Mesenchymal stem cell (in vitro differentiated cells and primary cell): Measurements from ENCODE around the gene MSL3.

Source experiments
- DNase-seq: peaks from one replicate; pipeline ENCODE4 v3.0.0-alpha.2; 2013
- H2AFZ ChIP-seq: one replicate; pipeline ENCODE4 v1.6.1; 2013; ENCODE audit warnings: low read depth, mild to moderate bottlenecking, control low read depth, inconsistent platforms, low read length, moderate library complexity
- H2AK5ac ChIP-seq: 2 replicates; pipeline ENCODE4 v1.6.1; 2013; ENCODE audit warnings: low read length, moderate library complexity, mild to moderate bottlenecking, inconsistent platforms; ENCODE audit not compliant: severe bottlenecking
- H2BK120ac ChIP-seq: one replicate; pipeline ENCODE4 v1.6.1; 2013; ENCODE audit warnings: low read depth, mild to moderate bottlenecking, inconsistent platforms, low read length, moderate library complexity
- H2BK12ac ChIP-seq, 2 experiments: one replicate each; pipeline ENCODE4 v1.6.1; 2013; ENCODE audit warnings: inconsistent platforms in 2 of 2, low read length in 2 of 2, mild to moderate bottlenecking in 2 of 2, moderate library complexity in 2 of 2, control low read depth in 1 of 2
- H2BK15ac ChIP-seq: one replicate; pipeline ENCODE4 v1.6.1; 2013; ENCODE audit warnings: mild to moderate bottlenecking, low read depth, inconsistent platforms; ENCODE audit not compliant: poor library complexity, severe bottlenecking
- H2BK5ac ChIP-seq: 2 replicates; pipeline ENCODE4 v1.6.1; 2013; ENCODE audit warnings: low read depth, mild to moderate bottlenecking, low read length, control low read depth, inconsistent platforms; ENCODE audit not compliant: poor library complexity, severe bottlenecking
- H3K14ac ChIP-seq, 2 experiments: one replicate each; pipeline ENCODE4 v1.6.1; 2013; ENCODE audit warnings: inconsistent platforms in 2 of 2, low read length in 2 of 2, control low read depth in 1 of 2, mild to moderate bottlenecking in 1 of 2, moderate library complexity in 1 of 2
- H3K18ac ChIP-seq, 2 experiments: one replicate each; pipeline ENCODE4 v1.6.1; 2013; ENCODE audit warnings: inconsistent platforms in 2 of 2, low read length in 2 of 2, control low read depth in 1 of 2, low read depth in 1 of 2, mild to moderate bottlenecking in 1 of 2
- H3K23ac ChIP-seq, 2 experiments: one replicate each; pipeline ENCODE4 v1.6.1; 2013; ENCODE audit warnings: inconsistent platforms in 2 of 2, low read length in 2 of 2, mild to moderate bottlenecking in 2 of 2, moderate library complexity in 2 of 2, control low read depth in 1 of 2
- H3K27ac ChIP-seq: 2 replicates; pipeline ENCODE4 v1.5.1; 2013; ENCODE audit warnings: mild to moderate bottlenecking, moderate library complexity, low read length, control low read depth, inconsistent platforms; ENCODE audit not compliant: poor library complexity, severe bottlenecking
- H3K27me3 ChIP-seq, 2 experiments: 2 replicates each; pipeline versions ENCODE4 v1.6.1 to v1.7.0; 2013; ENCODE audit warnings: low read length in 2 of 2, mild to moderate bottlenecking in 2 of 2, moderate library complexity in 2 of 2, control low read depth in 1 of 2, inconsistent platforms in 1 of 2; ENCODE audit not compliant: control insufficient read depth in 1 of 2, insufficient read depth in 1 of 2
- H3K36me3 ChIP-seq, 2 experiments: 2 replicates each; pipeline versions ENCODE4 v1.6.1 to v1.7.0; 2013; ENCODE audit warnings: low read length in 2 of 2, control low read depth in 1 of 2, inconsistent platforms in 1 of 2, low read depth in 1 of 2, mild to moderate bottlenecking in 1 of 2; ENCODE audit not compliant: insufficient read depth in 2 of 2, control insufficient read depth in 1 of 2
- H3K4ac ChIP-seq, 2 experiments: one replicate each; pipeline ENCODE4 v1.6.1; 2013; ENCODE audit warnings: inconsistent platforms in 2 of 2, low read length in 2 of 2, mild to moderate bottlenecking in 2 of 2, moderate library complexity in 2 of 2, control low read depth in 1 of 2, low read depth in 1 of 2
- H3K4me1 ChIP-seq: 2 replicates; pipeline ENCODE4 v1.6.1; 2013; ENCODE audit warnings: low read depth, low read length, control low read depth; ENCODE audit not compliant: control insufficient read depth, insufficient read depth
- H3K4me2 ChIP-seq: 2 replicates; pipeline ENCODE4 v1.6.1; 2013; ENCODE audit warnings: low read length, mild to moderate bottlenecking, inconsistent platforms; ENCODE audit not compliant: poor library complexity, severe bottlenecking
- H3K4me3 ChIP-seq, 2 experiments: 2 replicates each; pipeline versions ENCODE4 v1.5.1 to v1.7.0; 2013; ENCODE audit warnings: low read length in 2 of 2, mild to moderate bottlenecking in 2 of 2, control low read depth in 1 of 2, low read depth in 1 of 2; ENCODE audit not compliant: insufficient read depth in 1 of 2
- H3K79me1 ChIP-seq: replicated peaks from 2 replicates; pipeline ENCODE4 v1.6.1; 2013; ENCODE audit warnings: mild to moderate bottlenecking, control low read depth, low read length, inconsistent platforms; ENCODE audit not compliant: poor library complexity, severe bottlenecking
- H3K9ac ChIP-seq: 2 replicates; pipeline ENCODE4 v1.7.0; 2013; ENCODE audit warnings: mild to moderate bottlenecking, low read length, moderate library complexity
- H3K9me3 ChIP-seq: 2 replicates; pipeline ENCODE4 v1.7.0; 2013; ENCODE audit warnings: mild to moderate bottlenecking, low read length; ENCODE audit not compliant: control insufficient read depth
- H4K8ac ChIP-seq: one replicate; pipeline ENCODE4 v1.6.1; 2013; ENCODE audit warnings: inconsistent platforms, mild to moderate bottlenecking, low read length, moderate library complexity
- H4K91ac ChIP-seq: one replicate; pipeline ENCODE4 v1.6.1; 2013; ENCODE audit warnings: mild to moderate bottlenecking, low read length, inconsistent platforms
- WGBS: methylation state at CpG from one replicate; pipeline ENCODE4 v1.1.7; 2013; ENCODE audit warnings: mixed read lengths; 5-methylcytosine and 5-hydroxymethylcytosine counted together

Gene MSL3

DNA sequence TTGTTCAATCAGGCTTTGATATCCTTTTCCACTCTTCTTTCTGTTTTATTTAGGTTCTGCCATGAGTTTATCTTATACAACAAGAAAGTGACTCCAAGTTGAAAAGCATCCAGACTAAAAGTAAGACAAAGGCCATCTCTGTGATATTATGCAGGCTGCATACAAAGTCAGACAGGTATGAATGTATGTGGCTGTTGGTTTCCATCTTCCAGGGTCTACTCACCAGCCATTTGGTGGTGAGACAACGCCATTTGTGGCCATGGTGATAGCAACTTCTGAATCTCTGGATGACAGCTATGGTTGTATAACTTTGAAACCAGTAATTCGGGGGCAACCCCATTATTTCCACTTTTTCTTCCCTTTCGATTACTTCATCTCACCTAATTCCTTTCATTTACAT lies 17.2 kb upstream of the MSL3 start:
- no CpG with 5 or more reads among the region's 3 CpGs for WGBS

DNA sequence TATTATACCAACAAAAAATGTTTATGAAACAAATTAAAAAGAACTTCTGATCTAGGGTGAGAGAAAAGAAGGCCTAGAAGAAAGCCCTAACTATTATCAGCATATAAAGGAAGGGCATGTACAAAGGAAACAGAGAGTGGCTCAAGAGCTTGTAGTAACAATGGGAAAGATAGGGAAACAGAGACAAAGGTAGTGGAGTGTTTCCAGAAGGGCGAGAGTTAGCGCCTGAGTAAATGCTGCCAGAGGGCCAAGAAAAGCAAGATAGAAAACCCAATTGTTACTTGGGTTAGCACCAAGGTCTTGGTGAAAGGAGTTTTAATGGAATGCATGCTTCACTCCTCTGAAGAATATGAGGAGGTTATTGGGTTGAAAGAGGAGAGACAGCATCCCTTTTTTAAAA lies 16.5 kb upstream of the MSL3 start:
- Histone ChIP-seq H4K8ac (no peak overlapping the region), H3K23ac (no peak overlapping the region), H2BK120ac (no peak overlapping the region), H3K14ac (no peak overlapping the region), H2BK5ac (no peak overlapping the region), H3K4me3 (no peak overlapping the region), H3K36me3 (no peaks in the 10 kb centered on the region), H2AFZ (no peak overlapping the region), H3K4ac (no peak overlapping the region), H3K9ac (no peak overlapping the region), H3K4me2 (no peak overlapping the region), H3K4me1 (no peaks in the 10 kb centered on the region), H2BK12ac (no peak overlapping the region), H3K27me3 (peaks cover 0 to 3% of the 10 kb centered on the region in 2 experiments), H3K27ac (no peak overlapping the region), H3K18ac (no peak overlapping the region), H4K91ac (no peak overlapping the region), H2AK5ac (no peak overlapping the region), H3K79me1 (no peaks in the 10 kb centered on the region), H2BK15ac (no peak overlapping the region), H3K9me3 (no peaks in the 10 kb centered on the region)
- 95% methylated on average over 2 of the region's 2 CpGs for WGBS
- no peak for DNase-seq

More for the DNA sequence above, 17.2 kb upstream of the MSL3 start:
- no peak for DNase-seq
- Histone ChIP-seq H3K27me3 (peaks cover 0 to 8% of the 10 kb centered on the region in 2 experiments), H3K4me3 (no peak overlapping the region), H3K9me3 (no peaks in the 10 kb centered on the region), H3K9ac (no peak overlapping the region), H3K4ac (no peak overlapping the region), H4K91ac (no peak overlapping the region), H2AK5ac (no peak overlapping the region), H3K79me1 (no peaks in the 10 kb centered on the region), H3K4me2 (no peak overlapping the region), H2BK15ac (no peak overlapping the region), H3K23ac (no peak overlapping the region), H4K8ac (no peak overlapping the region), H3K4me1 (no peaks in the 10 kb centered on the region), H2BK120ac (no peak overlapping the region), H3K18ac (no peak overlapping the region), H3K36me3 (no peaks in the 10 kb centered on the region), H2BK5ac (no peak overlapping the region), H3K27ac (no peak overlapping the region), H3K14ac (no peak overlapping the region), H2AFZ (no peak overlapping the region), H2BK12ac (no peak overlapping the region)

DNA sequence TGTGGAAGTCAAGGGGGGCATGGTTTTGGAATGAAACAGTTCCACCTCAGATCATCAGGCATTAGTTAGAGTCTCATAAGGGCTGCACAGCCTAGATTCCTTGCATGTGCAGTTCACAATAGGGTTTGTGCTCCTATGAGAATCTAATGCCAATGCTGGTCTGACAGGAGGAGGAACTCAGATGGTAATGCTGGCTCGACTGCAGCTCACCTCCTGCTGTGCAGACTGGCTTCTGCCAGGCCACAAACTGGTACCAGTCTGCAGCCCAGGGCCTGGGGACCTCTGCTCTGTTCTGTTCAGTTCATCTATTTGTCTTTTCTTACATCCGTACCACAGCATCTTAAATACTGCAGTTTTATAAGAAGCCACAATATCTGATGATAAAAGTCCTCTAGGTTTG lies 12.2 kb upstream of the MSL3 start:
- no peak overlapping the region for H2BK5ac ChIP-seq
- no peak overlapping the region for H3K4ac ChIP-seq
- 0% methylated on average over 1 of the region's 2 CpGs for WGBS
- H3K9me3 ChIP-seq, result no peaks in the 10 kb centered on the region
- H4K8ac ChIP-seq, result no peak overlapping the region
- H2AK5ac ChIP-seq, result no peak overlapping the region
- no peak overlapping the region for H3K9ac ChIP-seq
- H3K14ac ChIP-seq, result no peak overlapping the region
- no peaks in the 10 kb centered on the region for H3K79me1 ChIP-seq
- H2BK120ac ChIP-seq, result no peak overlapping the region
- H3K36me3 ChIP-seq, result no peaks in the 10 kb centered on the region
- H2BK15ac ChIP-seq, result no peak overlapping the region
- no peak overlapping the region for H2AFZ ChIP-seq
- no peak overlapping the region for H4K91ac ChIP-seq
- no peaks in the 10 kb centered on the region for H3K4me1 ChIP-seq
- H3K4me2 ChIP-seq, result no peak overlapping the region
- no peak overlapping the region for H3K23ac ChIP-seq
- H2BK12ac ChIP-seq, result no peak overlapping the region
- H3K18ac ChIP-seq, result no peak overlapping the region
- H3K4me3 ChIP-seq, result no peak overlapping the region
- H3K27ac ChIP-seq, result no peak overlapping the region
- no peaks in the 10 kb centered on the region for H3K27me3 ChIP-seq
- no peak for DNase-seq

DNA sequence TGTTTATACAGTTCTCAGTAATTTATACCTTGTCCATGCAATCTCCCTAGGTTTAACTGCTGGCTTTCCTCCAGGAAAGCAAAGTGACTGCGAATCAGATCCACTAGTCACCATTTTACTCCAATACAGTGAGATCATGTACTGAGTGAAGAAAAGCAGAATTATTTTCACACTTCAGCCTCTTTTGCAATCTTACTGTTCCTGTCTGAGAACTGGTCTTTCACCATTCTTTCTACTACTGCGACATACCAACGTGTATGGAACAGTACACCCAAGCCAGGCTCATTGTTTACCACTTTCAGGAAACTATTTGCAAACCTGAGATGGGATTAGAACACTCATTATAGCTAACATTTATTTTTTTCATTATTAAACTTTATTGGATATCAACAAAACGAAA lies 8.0 kb upstream of the MSL3 start:
- no peak overlapping the region for H2AFZ ChIP-seq
- WGBS, result 96% methylated on average over 2 of the region's 4 CpGs
- H2BK5ac ChIP-seq, result no peak overlapping the region
- H3K79me1 ChIP-seq, result no peaks in the 10 kb centered on the region
- H3K36me3 ChIP-seq, result no peaks in the 10 kb centered on the region
- no peaks in the 10 kb centered on the region for H3K4me1 ChIP-seq
- no peak overlapping the region for H2BK15ac ChIP-seq
- no peak overlapping the region for H3K18ac ChIP-seq
- H3K27me3 ChIP-seq, result peaks cover 0 to 5% of the 10 kb centered on the region in 2 experiments
- H4K91ac ChIP-seq, result no peak overlapping the region
- no peaks in the 10 kb centered on the region for H3K9me3 ChIP-seq
- no peak for DNase-seq
- H3K4ac ChIP-seq, result no peak overlapping the region
- H3K14ac ChIP-seq, result no peak overlapping the region
- H2BK120ac ChIP-seq, result no peak overlapping the region
- no peak overlapping the region for H2BK12ac ChIP-seq
- H3K4me2 ChIP-seq, result no peak overlapping the region
- no peak overlapping the region for H2AK5ac ChIP-seq
- H3K4me3 ChIP-seq, result no peak overlapping the region
- H3K27ac ChIP-seq, result no peak overlapping the region
- H3K23ac ChIP-seq, result no peak overlapping the region
- H4K8ac ChIP-seq, result no peak overlapping the region
- no peak overlapping the region for H3K9ac ChIP-seq
